ENCODE data around the gene HOXC10. TPM values are rescaled to one million over a fixed set of nuclear protein-coding genes. Genes with fewer than 3 reads are reported as not detected.

The HOXC10 gene
- polyA plus RNA-seq, 3 donors = 63.5 to 68.8 (median 64.5) TPM

DNA sequence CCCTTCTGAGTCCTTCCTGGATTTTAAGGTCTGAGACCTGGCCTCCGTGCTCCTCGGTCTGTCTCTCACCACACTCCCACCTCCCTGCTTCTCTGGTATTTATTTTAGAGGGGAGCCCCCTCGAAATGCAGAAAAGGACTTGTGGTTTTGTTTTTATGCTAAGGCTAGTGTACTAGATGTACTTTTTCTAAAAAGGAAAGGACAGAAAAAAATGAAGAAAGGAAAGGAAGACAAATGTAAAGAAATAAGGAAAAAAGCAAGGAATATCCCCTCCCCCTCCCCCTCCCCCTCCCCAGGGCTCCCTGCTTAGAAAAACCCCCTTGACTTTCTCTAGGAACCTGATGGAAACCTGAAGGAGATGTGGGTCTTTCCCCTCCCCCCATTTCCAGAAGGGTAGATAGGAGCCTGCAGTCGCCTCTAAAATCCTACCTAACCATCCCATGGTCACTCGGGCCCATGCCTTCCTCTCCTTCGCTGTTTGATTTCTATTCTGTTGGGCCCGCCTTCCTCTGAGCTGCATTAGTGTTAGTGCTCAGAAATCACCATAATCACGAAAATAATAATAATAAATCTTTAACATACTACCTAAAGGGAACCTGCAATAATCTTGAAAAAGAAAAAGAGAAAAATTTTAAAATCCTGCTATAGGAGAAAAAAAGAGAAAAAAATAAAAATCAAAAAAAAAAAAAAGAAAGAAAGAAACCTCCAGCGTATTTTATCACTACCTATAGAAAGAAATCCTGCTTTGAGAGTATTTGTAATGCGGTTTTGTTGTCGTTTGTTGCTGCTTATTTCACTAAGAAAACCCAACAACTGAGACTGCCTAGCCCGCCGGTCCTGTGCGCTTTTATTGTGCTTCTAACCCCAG, 27.0 kb downstream of the HOXC10 start:
- no peak for DNase-seq (ENCODE audit: low read depth in 3 of 3, low spot score in 2 of 3)

- no peak for DNase-seq (ENCODE audit: low read depth in 3 of 3, low spot score in 2 of 3)
Observed at GRCh38 chr12:54012631-54013409, 27.9 kb downstream of the HOXC10 start.

DNA sequence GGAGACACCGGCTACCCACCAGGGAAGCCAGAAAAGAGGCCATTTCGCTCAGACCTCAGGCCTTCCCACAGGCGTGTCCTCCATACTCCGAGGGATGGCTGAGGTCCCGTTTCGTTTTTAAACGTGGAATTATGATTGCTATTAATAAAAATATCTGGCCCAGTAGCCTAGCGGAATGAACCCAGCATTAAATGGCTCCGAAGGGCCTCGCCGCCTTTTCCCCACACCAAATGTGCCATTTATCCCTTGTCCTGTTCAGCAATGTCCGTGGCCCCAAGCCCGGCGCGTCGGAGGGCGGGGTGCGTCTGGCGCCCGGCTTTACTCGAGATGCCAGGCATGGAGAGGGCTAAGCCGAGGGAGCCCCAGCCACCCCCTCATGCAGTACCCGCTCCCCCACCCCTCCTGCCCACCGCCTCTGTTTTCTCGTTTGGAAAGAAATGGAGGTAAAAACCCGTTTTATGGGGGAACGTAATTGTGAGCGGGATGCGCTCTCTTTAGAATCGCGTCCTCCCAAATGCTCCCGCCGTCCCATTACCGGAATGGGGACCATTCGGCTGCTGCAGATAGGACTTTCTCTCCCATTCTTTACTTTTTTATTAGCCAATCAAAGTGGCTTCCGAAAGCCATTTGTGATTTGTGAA, 29.6 kb downstream of the HOXC10 start:
- DNase-seq (ENCODE audit: low read depth in 3 of 3, low spot score in 2 of 3) = no peak

DNA sequence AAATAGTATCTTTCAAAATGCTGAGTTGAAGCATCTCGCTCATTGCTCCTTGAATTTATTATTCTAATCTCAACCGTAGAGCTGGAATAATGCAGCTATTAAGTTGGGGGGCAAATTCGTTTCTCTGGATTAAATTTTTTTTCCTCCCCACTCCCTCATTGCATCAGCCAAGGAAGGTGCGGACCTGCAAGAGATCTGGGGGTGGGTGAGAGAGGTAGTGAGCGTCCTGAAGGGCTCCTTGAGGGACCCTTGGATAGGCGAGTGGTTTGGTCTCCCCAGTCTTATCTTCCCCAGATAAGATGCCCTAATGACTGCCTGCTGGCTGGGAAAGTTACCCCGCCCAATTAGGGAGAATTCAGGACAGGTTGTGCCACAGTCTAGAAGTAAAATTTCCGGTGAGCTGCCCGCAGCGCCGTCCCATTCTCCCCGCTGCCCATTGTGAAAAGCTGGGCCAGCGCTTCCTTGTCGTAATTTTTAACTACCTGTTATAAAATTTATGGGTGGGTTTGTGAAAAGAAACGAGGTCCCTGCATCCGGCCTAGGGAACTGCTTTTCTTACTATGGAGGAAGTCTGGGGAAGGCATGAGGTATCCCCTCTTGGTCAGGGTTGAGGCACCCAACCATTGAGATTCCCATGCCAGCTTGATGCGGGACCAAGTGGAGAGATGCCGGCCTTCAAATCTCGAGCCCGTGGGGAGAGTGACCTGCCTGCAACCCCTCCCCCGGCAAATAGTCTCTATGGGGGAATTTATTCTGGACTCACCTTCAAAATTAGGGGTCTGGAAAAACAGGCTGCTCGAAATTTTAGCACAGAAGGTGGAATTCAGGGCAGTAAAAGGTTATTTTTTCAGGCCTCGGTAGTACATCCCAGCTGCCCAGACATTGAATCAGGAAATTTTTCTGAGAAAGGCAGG, 30.3 kb downstream of the HOXC10 start:
- no peak for DNase-seq (ENCODE audit: low read depth in 3 of 3, low spot score in 2 of 3)

- DNase-seq (ENCODE audit: low read depth in 3 of 3, low spot score in 2 of 3) = no peak
Observed at GRCh38 chr12:54016051-54016450, 31.1 kb downstream of the HOXC10 start.

DNA sequence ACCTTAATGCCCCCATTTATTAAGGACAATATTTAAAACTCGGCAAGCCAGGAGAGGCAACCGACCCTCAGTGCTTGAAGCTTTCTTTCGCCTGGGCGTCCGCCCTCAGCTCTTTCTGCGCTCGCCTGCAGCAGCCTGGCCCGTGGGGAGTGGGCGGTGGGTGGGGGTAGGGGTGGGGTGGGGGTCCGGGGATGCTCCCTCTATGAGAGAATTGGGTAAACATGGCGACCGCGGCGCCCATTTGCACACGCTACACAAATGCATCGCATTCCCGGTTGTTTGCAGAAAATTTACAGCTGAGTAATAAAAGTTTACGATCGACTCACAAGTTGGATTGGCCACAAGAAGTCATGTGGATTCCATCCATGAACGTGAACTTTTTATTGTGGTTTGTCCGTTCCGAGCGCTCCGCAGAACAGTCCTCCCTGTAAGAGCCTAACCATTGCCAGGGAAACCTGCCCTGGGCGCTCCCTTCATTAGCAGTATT, 31.6 kb downstream of the HOXC10 start:
- DNase-seq (ENCODE audit: low read depth in 3 of 3, low spot score in 2 of 3) = peak in 2 of 3 donors; percentile 87

DNA sequence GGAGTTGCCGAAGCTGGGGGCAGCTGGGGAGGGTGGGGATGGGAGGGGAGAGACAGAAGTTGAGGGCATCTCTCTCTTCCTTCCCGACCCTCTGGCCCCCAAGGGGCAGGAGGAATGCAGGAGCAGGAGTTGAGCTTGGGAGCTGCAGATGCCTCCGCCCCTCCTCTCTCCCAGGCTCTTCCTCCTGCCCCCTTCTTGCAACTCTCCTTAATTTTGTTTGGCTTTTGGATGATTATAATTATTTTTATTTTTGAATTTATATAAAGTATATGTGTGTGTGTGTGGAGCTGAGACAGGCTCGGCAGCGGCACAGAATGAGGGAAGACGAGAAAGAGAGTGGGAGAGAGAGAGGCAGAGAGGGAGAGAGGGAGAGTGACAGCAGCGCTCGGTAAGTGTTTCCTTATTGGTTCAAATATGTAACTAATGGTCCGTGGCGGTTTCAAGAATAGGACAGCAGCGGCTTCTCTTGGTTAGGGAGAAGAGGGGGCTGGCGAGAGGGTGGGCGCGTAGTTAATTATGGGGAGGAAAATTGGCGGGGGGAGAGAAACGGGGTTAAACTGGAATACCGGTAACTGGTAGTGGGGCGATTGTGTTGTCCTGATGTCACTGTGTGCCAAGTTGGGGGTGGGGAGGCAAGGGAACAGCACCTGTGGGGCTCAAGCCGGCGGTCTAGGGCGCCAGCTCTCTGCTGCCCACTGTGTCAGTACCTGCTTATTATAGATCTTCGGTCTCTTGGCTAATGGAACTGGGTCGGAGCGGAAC, 32.3 kb downstream of the HOXC10 start:
- no peak for DNase-seq (ENCODE audit: low read depth in 3 of 3, low spot score in 2 of 3)

DNA sequence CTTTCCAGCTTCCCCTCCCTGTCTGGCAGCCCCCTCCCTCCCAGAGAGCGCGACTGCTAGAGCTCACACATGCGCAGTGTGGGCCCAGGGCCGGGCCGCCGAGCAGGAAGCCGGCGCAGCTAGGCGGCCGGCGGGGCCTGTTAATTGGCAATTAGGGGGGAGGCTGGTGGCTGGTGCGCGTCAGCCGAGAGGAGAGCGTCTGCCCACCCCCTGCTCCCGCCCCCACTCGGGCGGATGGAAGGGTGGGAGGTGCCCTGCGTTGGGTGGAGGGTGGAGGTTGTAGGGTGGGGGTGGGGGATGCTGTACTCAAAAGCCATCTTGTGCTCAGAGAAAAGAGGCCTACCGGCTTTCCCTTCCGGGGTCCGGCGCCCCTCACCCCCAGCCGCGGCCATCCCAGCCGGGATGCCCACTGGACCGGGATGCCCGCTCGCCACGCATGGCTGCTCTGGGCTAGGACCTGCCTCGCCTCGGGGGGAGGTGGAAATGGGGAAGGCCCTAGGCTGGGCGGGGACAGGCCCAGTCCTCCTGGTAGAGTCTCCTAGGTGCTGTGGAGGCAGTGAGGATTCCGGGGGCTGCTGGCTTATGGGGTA, 33.0 kb downstream of the HOXC10 start:
- DNase-seq (ENCODE audit: low read depth in 3 of 3, low spot score in 2 of 3) = no peak

- no peak for DNase-seq (ENCODE audit: low read depth in 3 of 3, low spot score in 2 of 3)
Observed at GRCh38 chr12:54018468-54018984, 33.6 kb downstream of the HOXC10 start.

DNA sequence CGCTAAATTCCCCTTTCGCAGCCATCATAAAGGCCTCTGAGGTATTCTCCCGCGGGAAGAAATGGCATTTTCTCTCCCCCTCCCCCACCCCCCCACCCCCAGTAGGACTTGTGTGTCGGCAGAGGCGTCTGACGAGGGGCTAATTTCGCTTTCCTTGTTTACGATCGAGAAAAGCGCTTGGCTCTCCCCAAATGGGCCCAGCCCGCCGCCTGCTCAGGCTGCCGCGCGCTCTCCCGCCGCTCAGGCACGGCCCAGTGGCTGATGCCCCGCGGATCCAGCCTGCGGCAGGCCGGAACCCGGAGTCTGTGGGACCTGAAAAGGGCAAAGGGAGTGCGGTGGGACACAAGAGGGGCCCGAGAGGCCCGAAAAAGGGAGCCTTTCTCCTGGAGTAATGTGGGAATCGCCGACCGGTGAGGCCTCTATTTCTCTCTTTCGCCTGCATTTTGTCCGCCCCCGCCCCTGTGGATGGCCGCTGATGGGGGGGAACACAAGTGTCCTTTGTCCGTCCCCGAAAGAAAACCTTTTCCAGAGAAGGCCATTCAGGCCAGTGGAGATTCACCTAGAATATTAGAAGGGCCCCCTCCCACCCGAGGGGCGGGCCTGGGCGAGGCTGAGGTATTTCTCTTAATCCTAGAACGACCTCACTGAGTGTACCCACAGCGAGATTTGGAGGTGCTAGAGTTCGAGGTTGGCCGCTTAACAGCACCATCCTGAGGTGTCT, 34.3 kb downstream of the HOXC10 start:
- DNase-seq (ENCODE audit: low read depth in 3 of 3, low spot score in 2 of 3) = no peak

DNA sequence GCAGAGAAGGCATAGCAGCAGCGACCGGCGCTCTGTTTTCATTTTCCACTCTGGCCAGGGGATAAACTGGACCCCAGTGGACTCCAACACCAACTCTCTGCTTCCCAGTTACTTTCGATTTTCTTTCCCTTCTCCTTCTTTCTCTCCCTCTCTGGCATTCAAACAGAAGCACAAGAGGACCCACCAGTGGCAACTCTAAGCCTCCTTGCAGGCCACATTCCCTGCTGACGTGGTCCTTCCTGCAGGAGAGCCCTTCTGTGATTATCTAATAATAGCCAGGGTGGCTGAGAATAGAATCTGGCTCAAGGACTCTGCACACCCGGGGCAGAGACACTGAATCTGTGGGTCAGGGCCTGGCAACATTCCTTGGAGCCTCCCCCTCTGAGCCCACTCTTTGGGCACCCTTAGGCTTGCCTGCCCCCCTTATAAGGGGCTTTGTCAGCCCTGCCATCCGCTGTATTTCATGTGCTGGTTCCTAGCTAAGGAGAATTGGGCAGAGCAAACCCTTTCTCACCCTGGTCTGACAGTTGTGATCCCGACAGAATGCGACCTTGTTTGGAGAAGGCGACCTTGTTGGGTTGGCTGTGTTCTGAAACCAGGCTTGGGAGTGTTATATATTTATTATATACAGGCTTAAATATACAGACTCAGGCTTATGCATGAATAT, 35.1 kb downstream of the HOXC10 start:
- DNase-seq (ENCODE audit: low read depth in 3 of 3, low spot score in 2 of 3) = no peak

DNA sequence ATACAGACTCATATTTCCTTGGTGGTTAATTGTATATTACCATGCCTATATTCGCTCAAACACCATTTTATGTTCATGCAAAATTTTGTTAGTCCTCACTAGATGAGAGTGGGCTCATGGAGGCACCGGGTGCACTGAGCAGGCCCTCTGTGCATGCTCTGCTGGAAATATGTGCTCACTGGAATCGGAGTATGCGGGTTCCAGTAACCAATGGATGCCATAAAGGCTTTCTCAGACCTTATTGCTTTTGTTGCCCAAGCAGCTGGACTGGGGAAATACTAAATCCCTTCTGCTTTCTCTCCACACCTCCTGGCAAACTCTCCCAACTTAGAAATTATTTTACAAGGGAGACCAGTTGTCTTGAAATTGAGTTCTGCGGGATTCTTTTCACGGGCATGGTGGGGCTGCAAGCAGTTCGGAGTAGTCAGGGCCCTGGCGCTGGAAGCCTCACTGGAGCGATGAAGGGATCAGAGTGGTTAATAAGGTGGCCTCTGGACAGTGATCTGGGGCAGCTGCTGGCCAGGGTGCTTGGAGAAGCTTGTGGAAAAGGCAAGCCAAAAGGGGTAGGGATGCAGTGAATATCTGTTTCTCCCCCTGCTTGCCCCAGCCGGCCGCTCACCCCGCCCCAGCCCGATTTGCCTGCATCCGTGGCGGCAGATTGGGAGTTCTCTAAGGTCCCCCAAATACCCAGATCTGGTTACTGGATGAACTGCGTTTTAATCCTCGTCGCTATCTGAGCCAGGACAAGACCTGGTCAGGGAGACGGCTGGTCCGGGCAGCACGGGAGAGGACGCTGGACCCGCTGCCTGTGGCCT, 35.9 kb downstream of the HOXC10 start:
- DNase-seq (ENCODE audit: low read depth in 3 of 3, low spot score in 2 of 3) = no peak

DNA sequence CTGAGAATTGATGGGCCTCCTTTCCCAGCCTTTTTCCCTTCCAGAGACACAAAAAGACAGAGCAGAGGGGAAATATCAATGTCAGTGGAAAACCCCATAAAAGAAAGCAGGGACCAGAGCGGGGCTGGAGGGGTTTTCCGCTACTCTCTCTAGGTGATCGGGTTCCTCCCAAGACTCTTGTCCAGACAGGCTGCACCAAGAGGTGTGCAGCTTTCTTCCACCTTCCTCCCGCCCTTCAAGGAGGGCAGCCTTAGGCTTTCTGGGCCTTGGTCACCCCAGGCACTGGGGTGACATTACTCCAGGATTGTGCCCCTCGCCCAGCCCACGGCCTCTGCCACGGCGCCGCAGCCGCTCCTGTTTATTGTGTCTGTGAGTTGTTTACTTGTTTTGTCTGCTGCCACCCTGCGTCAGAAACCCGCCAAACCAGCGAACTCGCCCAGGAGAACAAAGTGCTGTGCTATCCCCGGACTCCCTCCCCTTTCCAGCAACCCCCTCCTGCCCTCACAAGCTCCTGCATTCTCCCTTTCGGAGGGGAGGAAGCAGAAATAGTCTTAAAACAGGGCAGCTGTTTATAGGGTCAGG, 36.6 kb downstream of the HOXC10 start:
- no peak for DNase-seq (ENCODE audit: low read depth in 3 of 3, low spot score in 2 of 3)

- DNase-seq (ENCODE audit: low read depth in 3 of 3, low spot score in 2 of 3) = no peak
Observed at GRCh38 chr12:54022960-54023884, 38.3 kb downstream of the HOXC10 start.

DNA sequence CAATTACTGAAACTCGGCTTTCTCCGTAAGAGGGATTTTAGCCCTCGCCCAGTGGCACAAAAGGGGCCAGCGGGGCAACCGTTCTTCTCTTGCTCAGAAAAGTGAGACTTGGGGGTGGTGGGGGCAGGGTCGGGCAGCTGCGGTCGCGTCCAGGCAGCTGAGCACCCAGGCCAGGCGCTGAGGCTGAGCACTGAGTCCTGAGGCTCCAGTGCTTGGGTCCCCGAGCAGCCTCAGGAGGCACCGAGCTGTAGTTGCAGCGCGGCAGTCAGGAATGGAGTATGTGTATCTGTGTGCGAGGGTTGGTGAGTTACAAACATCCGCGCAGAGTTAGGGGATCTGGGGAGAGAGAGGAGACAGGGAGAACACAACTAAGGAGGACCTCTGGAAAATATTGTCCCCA, 39.2 kb downstream of the HOXC10 start:
- no peak for DNase-seq (ENCODE audit: low read depth in 3 of 3, low spot score in 2 of 3)
